ENCODE results near the gene TM4SF18. TPM values are rescaled to one million over a fixed set of nuclear protein-coding genes. Genes with fewer than 3 reads are reported as not detected.
A peak's percentile ranks its signal among the peaks of the same experiment; 100 is the strongest.
"Not testable (repeated sequence)": the region's sequence is repeated elsewhere in the genome, so short reads cannot be mapped to it uniquely, and the experiment has no call there.

TM4SF18 gene
- total RNA-seq, 2 donors from 2014 or later, result 7.9 to 13.2 TPM

- 94 to 98% methylated on average over 4 of the region's 4 CpGs for WGBS, 2 donors
- Histone ChIP-seq H3K4me1 (peaks cover 37% of the 10 kb centered on the region), H3K36me3 (replicated peaks in 1 of 2; ENCODE audit: insufficient read depth in 1 of 2, low read depth in 2 of 2) (no peaks in the 10 kb centered on the region), H3K27me3 (no peaks in the 10 kb centered on the region), H3K4me3 (no peak overlapping the region), H3K9me3 (no peaks in the 10 kb centered on the region), H3K27ac (no peak overlapping the region)
- no peak for DNase-seq
- no peak for ATAC-seq
- TF ChIP-seq CTCF (IDR thresholded peaks at IDR 0.05) (no peak), POLR2A (IDR thresholded peaks at IDR 0.05) (no peak)
- intact Hi-C loops (cut with DNase I), result no loop called here
Observed at GRCh38 chr3:149343951-149344350, 10.5 kb upstream of the TM4SF18 start.

GRCh38 chr3:149342413-149343380 is 9.3 kb upstream of the TM4SF18 start:
- Histone ChIP-seq H3K4me3 (no peak overlapping the region), H3K36me3 (replicated peaks in 1 of 2; ENCODE audit: insufficient read depth in 1 of 2, low read depth in 2 of 2) (no peaks in the 10 kb centered on the region), H3K27me3 (no peaks in the 10 kb centered on the region), H3K27ac (peak overlapping the region in 1 of 4 donors; percentile 67), H3K4me1 (peaks cover 37% of the 10 kb centered on the region), H3K9me3 (no peaks in the 10 kb centered on the region)
- ATAC-seq, result no peak
- intact Hi-C loops (cut with DNase I), result no loop called here
- TF ChIP-seq POLR2A (IDR thresholded peaks at IDR 0.05) (no peak), CTCF (IDR thresholded peaks at IDR 0.05) (no peak)
- peak in 1 of 4 donors; percentile 32 for DNase-seq
- WGBS, 2 donors, result 61 to 82% methylated on average over 4 of the region's 4 CpGs

GRCh38 chr3:149340310-149340933 is 7.0 kb upstream of the TM4SF18 start:
- DNase-seq, result peak; percentile 51 to 80 (median 70)
- no peaks in the 10 kb centered on the region for H3K36me3 ChIP-seq (replicated peaks in 1 of 2; ENCODE audit: insufficient read depth in 1 of 2, low read depth in 2 of 2)
- intact Hi-C loops (cut with DNase I), result no loop called here
- peak overlapping the region; percentile 78 to 96 (median 86) for H3K27ac ChIP-seq
- no peak for TF ChIP-seq CTCF (IDR thresholded peaks at IDR 0.05)
- no peak for TF ChIP-seq POLR2A (IDR thresholded peaks at IDR 0.05)
- no peaks in the 10 kb centered on the region for H3K27me3 ChIP-seq
- H3K4me1 ChIP-seq, result peaks cover 49% of the 10 kb centered on the region
- H3K9me3 ChIP-seq, result no peaks in the 10 kb centered on the region
- no peak overlapping the region for H3K4me3 ChIP-seq
- peak; percentile 76 for ATAC-seq
- WGBS, 2 donors, result 0 to 2% methylated on average over 1 of the region's 1 CpG

GRCh38 chr3:149339931-149340309 is 6.5 kb upstream of the TM4SF18 start:
- no peaks in the 10 kb centered on the region for H3K36me3 ChIP-seq (replicated peaks in 1 of 2; ENCODE audit: insufficient read depth in 1 of 2, low read depth in 2 of 2)
- no peak overlapping the region for H3K4me3 ChIP-seq
- peak overlapping the region; percentile 78 to 96 (median 86) for H3K27ac ChIP-seq
- H3K4me1 ChIP-seq, result peaks cover 49% of the 10 kb centered on the region
- intact Hi-C loops (cut with DNase I), result no loop called here
- TF ChIP-seq CTCF (IDR thresholded peaks at IDR 0.05), result no peak
- TF ChIP-seq POLR2A (IDR thresholded peaks at IDR 0.05), result peak in 1 of 3 donors; percentile 21
- WGBS, 2 donors, result 5 to 6% methylated on average over 5 of the region's 5 CpGs
- DNase-seq (peak; percentile 76 to 89 (median 82)), ATAC-seq (peak; percentile 95)
- H3K27me3 ChIP-seq, result no peaks in the 10 kb centered on the region
- no peaks in the 10 kb centered on the region for H3K9me3 ChIP-seq

- H3K4me1 ChIP-seq, result peaks cover 40% of the 10 kb centered on the region
- H3K9me3 ChIP-seq; intact Hi-C loops (cut with DNase I); H3K36me3 ChIP-seq (replicated peaks in 1 of 2; ENCODE audit: insufficient read depth in 1 of 2, low read depth in 2 of 2); DNase-seq; ATAC-seq; H3K4me3 ChIP-seq; H3K27me3 ChIP-seq: not testable (repeated sequence)
- peak overlapping the region in 3 of 4 donors; percentile 39 to 61 (median 51) for H3K27ac ChIP-seq
- WGBS, 2 donors, result 84 to 91% methylated on average over 1 of the region's 1 CpG
Observed at GRCh38 chr3:149337486-149337885, 4.0 kb upstream of the TM4SF18 start.

Measured in body of pancreas (tissue), 4 donors.